DMS79 (cell line): Measurements from ENCODE around the gene ARHGAP24.
"Not testable (repeated sequence)": the region's sequence is repeated elsewhere in the genome, so short reads cannot be mapped to it uniquely, and the experiment has no call there.

Source experiments
- DNase-seq: peaks from one replicate; lab custom pipeline; 2025; lab: John Stamatoyannopoulos, UW

Gene ARHGAP24

GRCh38 chr4:85656759-85657505 lies 182.0 kb downstream of the ARHGAP24 start:
- DNase-seq = no peak

GRCh38 chr4:85658766-85659439 lies 184.0 kb downstream of the ARHGAP24 start:
- DNase-seq = no peak

- DNase-seq = no peak
Measured at GRCh38 chr4:85659610-85660218, 184.8 kb downstream of the ARHGAP24 start.

GRCh38 chr4:85666625-85667024 lies 191.7 kb downstream of the ARHGAP24 start:
- not testable (repeated sequence) for DNase-seq

- DNase-seq = no peak
Measured at GRCh38 chr4:85669204-85669603, 194.3 kb downstream of the ARHGAP24 start.

GRCh38 chr4:85669992-85670548 lies 195.1 kb downstream of the ARHGAP24 start:
- no peak for DNase-seq

GRCh38 chr4:85671120-85671519 lies 196.2 kb downstream of the ARHGAP24 start:
- no peak for DNase-seq

- no peak for DNase-seq
Measured at GRCh38 chr4:85672116-85672515, 197.2 kb downstream of the ARHGAP24 start.

- DNase-seq = no peak
Measured at GRCh38 chr4:85672959-85673358, 198.0 kb downstream of the ARHGAP24 start.

- DNase-seq = no peak
Measured at GRCh38 chr4:85673540-85673939, 198.6 kb downstream of the ARHGAP24 start.

- no peak for DNase-seq
Measured at GRCh38 chr4:85675076-85676049, 200.4 kb downstream of the ARHGAP24 start.

GRCh38 chr4:85676050-85676425 lies 201.1 kb downstream of the ARHGAP24 start:
- DNase-seq = no peak

GRCh38 chr4:85676850-85677590 lies 202.1 kb downstream of the ARHGAP24 start:
- no peak for DNase-seq

GRCh38 chr4:85681221-85681657 lies 206.3 kb downstream of the ARHGAP24 start:
- DNase-seq = no peak

GRCh38 chr4:85681921-85682320 lies 207.0 kb downstream of the ARHGAP24 start:
- DNase-seq = no peak

- DNase-seq = no peak
Measured at GRCh38 chr4:85682391-85682790, 207.4 kb downstream of the ARHGAP24 start.

- no peak for DNase-seq
Measured at GRCh38 chr4:85684676-85685075, 209.7 kb downstream of the ARHGAP24 start.

GRCh38 chr4:85686398-85686797 lies 211.4 kb downstream of the ARHGAP24 start:
- no peak for DNase-seq

GRCh38 chr4:85688055-85688740 lies 213.2 kb downstream of the ARHGAP24 start:
- no peak for DNase-seq

- no peak for DNase-seq
Measured at GRCh38 chr4:85696661-85697060, 221.7 kb downstream of the ARHGAP24 start.
